ENCODE measurements around the gene ACACA.

Gene ACACA

DNA sequence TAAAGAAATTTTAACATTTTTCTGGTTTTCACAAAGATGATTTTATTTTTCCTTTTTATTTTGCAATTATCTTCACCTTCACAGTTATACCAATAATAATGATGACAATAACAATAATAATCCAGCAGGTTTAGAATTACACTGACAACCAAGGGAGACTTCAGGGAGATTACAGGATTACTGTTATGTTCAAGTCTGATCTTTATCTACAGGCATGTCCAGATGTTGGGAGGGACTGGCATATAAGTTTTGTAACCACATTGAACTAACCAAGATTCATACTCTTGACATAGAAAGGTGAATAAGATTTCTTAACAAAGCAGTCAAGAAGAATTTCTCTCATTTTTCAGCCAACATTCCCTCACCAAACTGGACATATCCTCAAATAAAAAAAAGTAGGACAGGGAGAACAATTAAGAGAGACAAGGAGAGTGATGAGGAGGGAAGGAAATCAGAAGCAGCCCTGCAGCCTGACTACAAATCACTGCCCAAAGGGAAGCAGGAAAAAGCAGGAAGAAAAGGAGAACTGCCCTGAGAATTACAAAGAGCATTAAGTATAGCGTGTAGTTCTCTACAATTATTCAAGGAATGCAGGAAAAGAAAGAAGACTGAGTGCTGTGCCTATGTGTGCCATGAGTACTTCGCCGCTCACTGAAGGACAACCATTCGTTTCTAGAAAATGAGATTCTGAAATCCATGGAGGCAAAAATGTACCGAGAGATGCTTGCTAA is 186.6 kb downstream of the ACACA start:
- no peak for DNase-seq

DNA sequence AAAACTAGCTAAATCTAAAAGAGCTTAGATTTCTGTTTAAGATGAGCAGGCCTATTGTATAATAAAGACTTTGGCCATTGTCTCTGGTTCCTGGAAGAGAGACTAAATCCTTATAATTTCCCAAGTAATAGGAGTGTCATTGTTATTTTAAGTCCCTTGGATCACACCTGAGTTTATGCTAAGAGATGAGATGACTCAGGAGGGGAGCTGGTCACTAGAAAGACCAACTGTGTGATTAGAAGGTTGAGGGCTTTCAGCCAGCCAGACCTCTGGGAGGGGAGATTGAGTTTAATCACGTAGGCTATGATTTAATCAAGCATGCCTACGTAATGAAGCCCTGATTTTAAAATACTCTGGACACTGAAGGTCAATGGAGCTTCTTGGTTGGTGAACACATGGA is 187.8 kb downstream of the ACACA start:
- DNase-seq: no peak

DNA sequence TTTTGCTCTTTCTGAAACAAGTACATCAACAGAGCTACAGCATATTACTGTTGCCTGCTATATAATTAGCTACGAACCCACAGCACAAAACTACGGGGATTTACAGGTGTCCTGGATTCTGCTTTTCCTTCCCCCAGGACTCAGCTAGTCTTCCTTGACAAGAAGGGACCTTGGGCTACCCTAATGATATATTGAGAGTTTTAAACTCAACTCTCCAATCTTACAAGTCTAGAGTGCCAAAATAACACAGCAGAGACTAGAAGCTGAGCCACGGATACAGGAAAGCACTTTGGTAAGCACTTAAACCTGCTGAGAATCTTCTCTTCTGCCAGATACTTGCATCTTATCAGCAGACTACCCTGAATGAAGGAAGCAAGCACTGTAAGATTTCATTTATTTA is 192.2 kb downstream of the ACACA start:
- no peak for DNase-seq

DNA sequence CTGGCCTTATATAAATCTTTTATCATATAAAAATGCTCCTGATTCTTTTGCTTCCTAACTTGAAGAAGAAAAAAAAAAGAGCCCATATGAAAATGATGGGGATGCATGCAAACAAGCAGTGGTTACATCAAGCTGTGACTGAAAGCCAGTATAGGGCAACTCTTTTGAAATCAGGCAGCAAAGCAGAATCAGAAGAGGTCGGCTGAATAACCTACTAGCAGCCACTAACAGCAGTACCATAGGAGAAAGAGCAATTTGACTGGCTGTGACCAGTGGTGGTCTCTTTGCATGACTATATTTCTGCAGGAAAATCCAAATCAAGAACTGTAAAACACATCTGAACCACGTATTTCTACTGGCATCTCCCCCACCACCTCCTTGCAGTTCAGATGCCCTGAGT is 192.7 kb downstream of the ACACA start:
- no peak for DNase-seq

DNA sequence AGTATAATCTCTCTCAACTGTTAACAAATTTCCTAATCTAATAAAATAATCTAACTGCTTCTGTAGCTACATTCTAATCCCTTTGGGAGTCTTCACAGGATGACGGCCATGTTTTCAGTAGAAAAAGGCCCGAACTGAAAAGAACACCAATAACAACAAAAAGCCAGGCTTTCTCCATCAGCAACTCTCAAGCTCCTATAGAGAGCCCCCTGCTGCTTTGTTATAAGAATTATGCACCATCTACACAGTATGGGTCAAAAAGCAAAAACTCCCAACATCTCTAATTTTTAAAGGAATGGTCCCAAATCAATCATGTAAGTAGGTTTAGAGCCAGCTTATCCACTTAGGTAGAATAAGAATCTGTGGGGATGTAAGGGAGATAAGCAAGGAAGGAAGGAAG is 194.5 kb downstream of the ACACA start:
- no peak for DNase-seq

DNA sequence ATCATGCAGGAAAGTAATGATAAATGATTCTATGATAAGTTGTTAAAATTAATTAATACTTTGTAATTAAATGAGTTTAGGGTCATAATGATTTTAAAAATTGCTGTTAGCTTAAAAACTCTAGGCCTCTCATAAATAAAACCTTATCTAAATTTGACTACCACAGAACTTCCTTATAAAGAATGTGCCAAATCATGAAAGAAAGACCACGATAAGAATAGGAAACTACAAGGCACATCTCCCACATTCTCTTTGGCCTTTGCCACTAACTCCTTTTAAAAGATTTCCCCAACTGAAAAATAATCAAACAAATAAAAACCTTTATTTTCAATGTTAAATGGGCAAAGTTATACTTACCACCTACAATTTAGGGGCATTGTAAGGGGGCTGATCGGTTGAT is 195.5 kb downstream of the ACACA start:
- DNase-seq: no peak

DNA sequence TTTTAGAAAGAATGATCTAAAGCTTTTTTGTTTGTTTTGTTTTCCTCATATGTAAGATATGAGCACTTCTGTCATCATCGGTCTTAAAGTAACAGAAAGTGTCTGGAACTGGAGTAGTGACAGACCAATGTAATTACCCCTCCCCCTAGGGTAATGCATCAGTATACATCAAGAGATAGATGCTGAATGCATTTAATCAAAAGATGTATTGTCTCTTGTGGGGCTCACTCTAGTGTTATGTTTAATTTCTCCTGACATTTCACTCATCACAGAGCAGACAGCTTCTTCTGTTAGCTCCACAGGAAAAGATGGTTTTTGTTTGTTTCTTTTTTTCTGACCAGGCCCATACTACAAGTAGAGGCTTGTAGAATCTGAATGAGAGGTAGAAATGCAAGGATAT is 199.5 kb downstream of the ACACA start:
- DNase-seq: no peak

DNA sequence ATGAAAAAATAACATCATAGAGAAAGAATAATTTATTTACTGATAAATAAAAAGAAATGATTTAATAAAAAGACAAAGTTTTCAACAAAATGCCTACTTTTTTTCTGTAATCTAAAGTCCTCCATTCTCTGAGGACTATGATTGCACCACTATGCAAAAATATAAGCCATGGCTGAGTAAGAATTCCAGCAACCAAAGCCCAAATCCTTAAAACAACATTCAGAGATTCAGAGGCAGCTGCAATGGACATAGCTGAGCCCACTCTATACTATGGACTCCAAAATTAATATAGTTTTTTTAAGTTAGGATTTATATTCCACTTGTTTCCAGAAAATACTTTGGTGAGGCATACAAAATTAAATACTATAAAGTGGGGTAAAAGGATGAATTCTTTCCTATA is 200.3 kb downstream of the ACACA start:
- DNase-seq: no peak

DNA sequence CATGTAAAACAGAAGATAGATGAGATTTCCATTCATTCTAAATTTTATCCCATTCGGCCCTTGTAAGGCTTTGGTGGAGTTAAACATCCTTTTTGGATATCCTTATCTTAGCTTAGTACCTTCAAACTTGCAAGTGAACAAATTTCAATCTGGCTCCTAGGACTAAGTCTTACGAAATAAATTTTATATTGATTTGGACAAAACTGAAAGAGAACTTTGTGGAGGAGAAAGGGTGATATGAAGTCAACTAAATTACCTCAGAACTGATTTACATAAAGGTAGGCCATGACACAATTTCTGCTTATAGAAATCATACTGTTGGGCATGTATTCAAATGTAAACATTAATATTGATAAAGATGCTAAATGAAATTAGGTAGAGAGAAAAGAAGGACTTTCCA is 206.1 kb downstream of the ACACA start:
- DNase-seq: no peak

DNA sequence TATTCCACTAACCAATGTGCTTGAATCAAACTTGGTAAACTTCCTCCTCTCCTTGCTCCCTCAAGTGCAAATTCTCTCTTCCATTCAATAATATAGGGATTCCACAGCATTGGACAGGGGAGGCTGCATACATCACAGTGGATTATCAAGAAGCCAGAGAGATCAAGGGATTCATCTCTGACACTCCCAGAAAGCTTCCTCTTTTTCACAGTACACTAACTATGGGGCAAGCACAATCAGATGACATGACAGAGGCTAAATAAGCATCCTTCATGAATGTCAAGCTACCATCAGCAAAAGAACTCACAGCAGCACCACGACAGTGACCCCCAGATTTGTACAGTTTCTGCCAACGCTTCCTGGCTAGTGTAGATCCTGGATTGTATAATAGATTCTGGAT is 209.3 kb downstream of the ACACA start:
- no peak for DNase-seq

DNA sequence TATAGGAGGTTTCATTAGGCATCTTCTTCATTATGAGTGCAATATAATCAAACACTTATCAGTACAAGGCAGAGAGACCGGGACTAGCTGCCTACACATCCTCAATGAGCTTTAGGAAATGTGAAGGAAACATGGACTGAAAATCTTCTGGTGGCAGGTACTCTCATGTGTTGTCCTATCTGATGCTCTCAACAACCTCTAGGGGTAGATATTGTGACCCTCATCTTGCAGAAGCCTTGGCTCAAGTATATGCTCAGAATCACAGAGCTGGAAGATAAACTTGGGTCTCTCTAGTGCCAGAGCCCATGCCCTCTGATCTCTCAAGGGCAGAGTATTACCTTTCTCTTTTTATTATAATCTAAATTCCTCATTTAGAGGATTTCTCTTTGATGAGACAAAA is 212.4 kb downstream of the ACACA start:
- DNase-seq: no peak

DNA sequence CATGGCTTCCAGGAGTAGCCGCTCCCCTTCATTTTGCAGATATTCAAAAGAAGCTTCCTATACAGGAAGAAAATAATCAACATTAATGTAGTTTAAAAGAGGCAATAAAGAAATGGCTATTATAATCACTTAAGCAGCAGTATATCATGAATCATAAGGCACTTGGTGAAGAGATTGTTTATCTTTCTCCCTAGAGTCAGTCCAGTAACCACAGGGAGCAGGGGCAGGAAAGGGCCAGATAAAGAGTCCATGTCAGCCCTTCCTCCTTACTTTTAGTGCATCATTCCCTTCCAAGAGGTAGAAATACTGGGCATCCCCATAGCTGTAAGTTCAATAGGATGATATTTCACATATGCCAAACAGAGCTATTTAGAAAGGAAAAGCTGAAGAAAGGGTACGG is 215.4 kb downstream of the ACACA start:
- DNase-seq: no peak

DNA sequence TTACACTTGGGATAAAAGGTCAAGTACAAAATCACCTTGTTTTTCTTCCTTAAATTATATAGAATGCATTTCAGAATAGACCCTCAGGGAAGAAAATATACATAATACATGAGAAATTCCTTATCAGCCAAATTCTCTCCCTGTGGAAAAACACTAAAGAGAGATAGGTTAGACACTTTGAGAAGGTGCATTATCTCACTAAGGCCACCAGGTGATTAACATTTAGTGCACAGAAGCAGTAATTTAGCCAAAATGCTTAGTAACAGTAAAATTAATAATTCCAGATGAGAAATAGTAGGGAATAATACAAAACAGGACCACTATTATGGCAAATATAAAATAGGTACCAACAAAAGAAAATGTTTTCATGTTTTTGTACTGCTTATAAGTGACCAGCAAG is 216.1 kb downstream of the ACACA start:
- DNase-seq: no peak

DNA sequence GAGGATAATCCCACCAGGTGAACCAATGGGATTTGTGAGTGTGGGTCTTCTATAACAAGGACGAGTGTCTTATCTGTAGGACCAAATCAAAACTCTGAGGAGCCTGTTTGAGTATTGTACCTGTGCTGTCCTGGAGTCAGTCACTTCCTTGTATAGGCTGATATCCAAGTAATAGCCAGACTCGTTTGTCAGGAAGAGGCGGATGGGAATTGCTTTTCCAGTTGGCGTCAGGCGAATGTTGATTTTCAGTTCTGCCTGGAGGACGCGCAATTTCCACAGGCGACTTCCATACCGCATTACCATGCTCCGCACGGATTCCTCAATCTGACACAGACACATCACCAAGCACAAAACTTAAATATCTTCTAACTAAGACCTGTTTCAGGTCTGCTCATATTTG is 218.5 kb downstream of the ACACA start:
- DNase-seq: no peak

DNA sequence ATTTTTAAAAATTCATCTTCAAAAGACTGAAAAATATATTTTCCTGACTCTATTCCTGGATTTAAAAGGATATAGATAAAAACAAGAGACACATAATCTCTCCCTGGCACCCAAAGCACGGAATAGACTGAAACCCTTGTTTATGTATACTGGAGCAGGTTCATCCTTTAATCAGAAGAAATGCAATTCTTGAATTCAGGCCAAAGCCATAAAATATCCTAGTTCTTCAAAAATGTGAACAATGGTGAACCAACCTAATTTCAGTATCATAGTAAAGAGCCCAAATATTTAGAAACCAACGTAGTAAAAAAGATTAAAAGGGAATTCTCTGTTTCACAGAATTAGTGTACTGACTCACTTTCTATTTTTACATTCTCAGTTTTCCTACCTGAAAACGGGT is 219.4 kb downstream of the ACACA start:
- no peak for DNase-seq

DNA sequence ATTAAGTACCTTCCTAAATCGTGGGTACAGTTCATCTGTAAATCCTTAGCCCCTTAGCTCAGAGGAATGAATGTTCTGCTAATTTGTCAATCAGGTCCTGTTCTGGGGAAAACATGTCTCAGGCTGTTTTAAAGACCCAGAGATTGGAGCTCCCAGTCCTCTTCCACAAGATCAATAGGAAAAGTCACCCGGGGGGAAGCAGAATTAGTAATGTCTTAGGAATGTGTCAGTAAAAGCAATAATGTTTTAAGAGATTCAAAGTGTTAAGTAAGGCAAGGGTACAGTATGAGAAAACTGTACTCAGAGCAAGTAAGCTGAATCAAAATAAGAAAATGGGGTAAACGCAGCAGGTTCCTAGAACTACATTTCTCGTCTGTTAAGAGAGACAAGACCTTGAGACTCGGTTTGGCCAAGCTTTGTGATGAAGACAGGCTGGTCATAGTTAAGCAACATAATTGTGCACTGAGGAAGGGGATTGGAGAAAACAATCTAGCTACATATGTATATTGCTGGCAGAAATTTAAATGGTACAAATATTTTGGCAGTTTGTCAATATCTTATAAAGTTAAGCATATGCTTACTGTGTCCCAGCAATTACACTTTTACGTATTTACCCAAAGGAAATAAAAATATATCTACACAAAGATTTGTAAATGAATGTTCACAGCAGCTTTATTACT is 223.7 kb downstream of the ACACA start:
- no peak for DNase-seq

DNA sequence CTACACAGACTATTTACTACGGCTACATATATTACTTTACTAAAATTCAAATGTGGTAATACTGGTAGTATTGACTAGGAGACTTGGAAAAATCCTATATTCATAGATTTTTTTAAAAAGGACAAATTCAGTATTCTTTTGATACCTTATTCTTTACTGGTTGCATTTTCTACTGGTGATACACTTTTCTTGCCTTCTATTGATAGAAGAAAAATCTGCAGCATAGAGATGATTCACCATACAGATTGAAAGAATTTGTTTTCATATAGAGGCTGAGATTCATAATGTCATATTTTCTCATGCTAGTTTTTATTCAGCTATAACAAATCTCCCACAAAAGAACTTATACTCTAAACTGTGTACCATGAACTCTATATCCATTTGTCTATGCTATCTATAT is 226.3 kb downstream of the ACACA start:
- DNase-seq: no peak

DNA sequence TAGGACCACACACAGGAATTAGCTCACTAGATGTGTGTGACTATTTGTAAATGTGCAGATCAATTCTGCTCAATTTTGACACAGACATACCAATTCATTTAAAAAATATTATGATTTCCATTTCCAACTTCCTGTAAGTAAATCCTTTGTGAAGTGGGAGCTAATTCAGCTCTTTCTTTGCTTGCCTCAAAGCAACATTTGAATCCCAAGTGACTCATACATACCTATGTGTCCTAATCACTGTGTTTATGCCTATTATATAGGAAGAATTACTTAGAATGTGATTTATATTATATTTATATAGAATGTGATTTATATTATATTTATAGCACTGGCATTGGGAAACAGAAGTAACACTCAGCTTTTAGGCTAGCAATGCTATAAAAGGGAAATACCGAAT is 226.7 kb downstream of the ACACA start:
- DNase-seq: no peak

DNA sequence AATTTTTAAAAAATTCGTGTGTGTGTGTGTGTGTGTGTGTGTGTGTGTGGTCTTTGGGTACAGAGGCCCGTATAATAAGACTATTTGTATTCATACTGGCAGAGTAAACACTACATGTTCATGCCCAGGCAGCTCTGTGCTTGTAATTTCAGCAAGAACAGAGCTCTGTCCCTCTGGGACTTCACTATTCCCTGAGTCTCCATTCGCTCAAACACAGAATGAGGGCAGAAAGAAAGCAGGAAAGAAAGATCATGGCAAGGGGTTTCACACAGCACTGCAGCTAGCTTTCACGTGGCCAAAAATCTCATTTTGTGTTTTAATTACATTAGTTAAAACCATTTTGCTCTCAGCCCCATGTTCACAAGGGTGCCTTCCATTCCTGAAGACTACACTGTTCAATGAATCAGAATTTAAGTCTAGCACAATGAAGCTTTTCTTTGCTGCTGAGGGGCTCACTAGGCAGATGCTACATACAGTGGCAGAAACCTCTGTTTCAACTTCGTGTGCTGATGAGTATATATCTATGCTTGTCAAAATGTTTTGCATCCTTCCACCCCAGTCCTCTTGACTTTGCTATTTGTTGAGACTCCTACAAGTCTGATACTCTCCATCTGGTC is 229.3 kb downstream of the ACACA start:
- no peak for DNase-seq

DNA sequence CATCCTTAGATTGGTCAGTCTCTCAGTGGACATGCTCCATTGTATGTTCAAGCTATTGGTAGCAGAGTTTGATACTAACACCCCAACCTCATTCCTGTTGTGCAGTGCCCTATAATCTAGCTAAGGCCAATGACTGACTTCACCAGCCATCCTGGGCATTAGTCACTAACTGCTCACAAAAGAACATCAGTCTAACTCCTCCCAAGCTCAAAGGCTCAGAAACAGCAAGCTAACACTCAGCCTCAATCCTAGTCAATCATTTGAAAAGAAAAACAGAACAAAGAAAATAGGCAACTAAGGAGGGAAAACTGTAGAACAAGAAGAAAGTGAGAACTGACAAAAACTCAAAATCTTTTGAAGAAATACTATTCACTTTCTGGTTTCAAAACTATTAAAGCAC is 229.9 kb downstream of the ACACA start:
- DNase-seq: no peak

DNA sequence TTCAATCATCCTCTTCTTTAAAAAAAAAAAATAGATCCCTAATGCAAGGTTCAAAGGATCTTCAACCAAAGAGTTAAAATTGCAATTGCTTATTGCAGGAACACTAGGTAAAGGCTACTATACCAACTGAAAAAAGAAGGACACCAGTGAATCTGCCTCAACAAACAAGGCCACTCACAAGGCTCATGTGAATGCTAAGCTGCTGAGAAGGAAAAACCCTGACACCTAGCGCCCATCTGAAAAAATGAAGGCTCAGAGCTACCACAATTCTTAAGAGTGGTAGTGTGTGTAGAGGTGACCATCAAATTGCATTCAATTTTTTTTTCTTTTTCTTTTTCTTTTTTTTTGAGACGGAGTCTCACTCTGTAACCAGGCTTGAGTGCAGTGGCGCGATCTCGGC is 232.4 kb downstream of the ACACA start:
- no peak for DNase-seq

DNA sequence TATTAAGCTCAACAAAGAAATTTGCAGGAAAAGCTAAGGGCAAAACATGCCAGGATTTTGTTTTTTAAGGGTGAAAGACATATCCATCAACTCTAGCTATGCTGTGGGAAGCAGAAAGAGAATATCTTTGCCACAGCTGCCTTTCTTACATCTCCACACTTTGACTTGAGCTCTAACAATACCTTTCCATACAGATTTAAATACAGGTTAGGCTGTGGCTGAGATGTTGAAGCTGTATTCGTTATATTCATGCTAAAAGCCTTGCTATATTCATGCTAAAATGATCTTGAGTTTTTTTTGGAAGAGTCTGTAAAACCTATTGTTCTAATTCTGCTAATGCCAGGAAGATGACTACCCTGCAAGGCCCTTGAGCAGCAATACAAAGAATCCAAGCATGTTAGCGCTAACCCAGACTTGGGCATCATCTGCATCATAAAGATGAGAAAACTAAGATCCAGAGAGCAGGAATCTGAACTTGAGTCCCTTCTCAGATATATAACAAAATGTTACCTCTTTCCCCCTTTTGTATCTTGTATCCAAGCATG is 235.7 kb downstream of the ACACA start:
- no peak for DNase-seq

DNA sequence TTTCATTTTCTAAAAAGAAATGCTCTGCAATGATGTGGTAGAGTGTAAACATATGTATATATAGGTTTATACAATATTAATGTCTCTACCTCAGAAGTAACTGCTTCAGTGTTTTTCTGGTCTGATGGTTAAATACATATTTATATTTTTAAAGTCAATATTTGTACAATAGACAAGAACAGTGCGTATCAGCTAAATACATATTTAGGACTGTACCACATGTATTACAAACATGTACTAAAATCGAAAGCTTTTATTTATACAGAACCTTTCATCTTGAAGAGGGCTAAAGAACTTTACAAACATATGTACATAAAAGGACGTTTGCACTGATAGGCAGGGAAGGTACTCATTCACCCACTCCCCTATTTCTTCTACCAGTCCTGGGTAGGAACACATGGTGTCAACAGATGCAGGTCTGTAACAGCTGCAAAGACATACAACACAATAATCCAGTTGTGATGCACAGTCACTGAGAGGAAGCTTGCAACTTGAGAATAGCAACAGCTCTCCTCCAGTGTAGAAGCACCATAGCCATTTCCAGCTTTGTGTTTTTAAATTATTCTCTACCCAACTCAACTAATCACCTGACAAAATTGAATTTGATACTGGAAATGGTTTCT is 237.8 kb downstream of the ACACA start:
- DNase-seq: no peak

DNA sequence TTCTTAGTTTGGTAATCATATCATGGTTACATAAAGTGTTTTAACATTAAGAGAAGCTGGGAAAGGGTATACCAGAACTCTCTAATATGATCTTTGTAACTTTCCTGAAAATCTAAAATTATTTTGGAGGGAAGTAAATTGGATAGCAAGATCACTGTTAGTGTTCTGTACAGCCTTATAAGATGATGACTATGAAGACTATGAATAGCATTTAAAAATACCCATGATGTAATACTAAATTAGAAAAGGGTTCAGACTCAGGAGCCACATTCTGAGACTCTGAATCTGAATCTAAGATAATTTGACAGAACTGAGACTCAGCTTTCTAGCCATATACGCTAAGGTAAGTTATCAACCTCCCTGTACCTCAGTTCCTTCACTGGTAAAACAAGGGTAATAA is 238.9 kb downstream of the ACACA start:
- DNase-seq: no peak
